SK-N-SH (cell line): ENCODE data around the gene IL17RA. TPM values are rescaled to one million over a fixed set of nuclear protein-coding genes. Genes with fewer than 3 reads are reported as not detected.

ENCODE experiments used
- CTCF ChIA-PET: fragments of 300-600, 350-600 bp; formaldehyde crosslinking; extraction: SDS; loops from one replicate; lab custom pipeline; 2021; lab: Yijun Ruan, JAX
- POLR2A ChIA-PET: fragments of 350-600 bp; sonication (Branson Sonifier 250); formaldehyde crosslinking; extraction: SDS; loops from one replicate; lab custom pipeline; 2020; ENCODE audit warnings: antibody characterized with exemption, inconsistent platforms; lab: Yijun Ruan, JAX
- DNase-seq: peaks from one replicate; pipeline ENCODE4 v3.0.0; 2012
- H2AFZ ChIP-seq: fragments of 200-600 bp; sonication (generic); 2 replicates; pipeline ENCODE4 v1.8.1; 2016; ENCODE audit warnings: antibody characterized with exemption, mild to moderate bottlenecking, low read depth
- H3F3A ChIP-seq: fragments of 200-600 bp; sonication (generic); replicated peaks from 2 replicates; pipeline ENCODE3; 2016; ENCODE audit warnings: antibody characterized with exemption, mild to moderate bottlenecking; ENCODE audit not compliant: insufficient read depth
- H3K27ac ChIP-seq, 2 experiments: fragments of 200-500 bp in 1 of 2; fragments of 200-600 bp in 1 of 2; sonication (Bioruptor generic) in 1 of 2; sonication (generic), shearing (Covaris generic) in 1 of 2; 2 replicates each; pipeline versions ENCODE4 v1.5.1 to v1.6.1; 2014 to 2016; ENCODE audit warnings: low read depth in 2 of 2, inconsistent platforms in 1 of 2, low read length in 1 of 2, mild to moderate bottlenecking in 1 of 2, mixed read lengths in 1 of 2
- H3K27me3 ChIP-seq: fragments of 200-600 bp; sonication (generic), shearing (Covaris generic); 2 replicates; pipeline ENCODE4 v1.6.1; 2016; ENCODE audit warnings: mixed run types; ENCODE audit not compliant: insufficient read depth
- H3K36me3 ChIP-seq, 2 experiments: fragments of 200-500 bp in 1 of 2; fragments of 200-600 bp in 1 of 2; sonication (Bioruptor generic) in 1 of 2; sonication (generic) in 1 of 2; replicated peaks in 1 of 2; 2 replicates each; pipeline versions ENCODE3 to v1.5.1; 2014 to 2016; ENCODE audit warnings: low read length in 1 of 2, mild to moderate bottlenecking in 1 of 2; ENCODE audit not compliant: insufficient read depth in 2 of 2, control insufficient read depth in 1 of 2
- H3K4me1 ChIP-seq, 2 experiments: fragments of 200-500 bp in 1 of 2; fragments of 200-600 bp in 1 of 2; sonication (Bioruptor generic) in 1 of 2; sonication (generic), shearing (Covaris generic) in 1 of 2; 2 replicates each; pipeline versions ENCODE4 v1.5.1 to v1.6.1; 2014 to 2016; ENCODE audit warnings: low read depth in 1 of 2, low read length in 1 of 2, mixed run types in 1 of 2; ENCODE audit not compliant: insufficient read depth in 2 of 2, control insufficient read depth in 1 of 2
- H3K4me2 ChIP-seq: fragments of 200-600 bp; sonication (generic), shearing (Covaris generic); 2 replicates; pipeline ENCODE4 v1.6.1; 2017; ENCODE audit warnings: mixed run types
- H3K4me3 ChIP-seq, 2 experiments: fragments of 200-500 bp in 1 of 2; fragments of 200-600 bp in 1 of 2; sonication (Bioruptor generic) in 1 of 2; sonication (generic), shearing (Covaris generic) in 1 of 2; 2 replicates each; pipeline versions ENCODE4 v1.5.1 to v1.8.1; 2014 to 2016; ENCODE audit warnings: low read depth in 2 of 2, inconsistent platforms in 1 of 2, low read length in 1 of 2, mild to moderate bottlenecking in 1 of 2, mixed read lengths in 1 of 2, moderate library complexity in 1 of 2
- H3K79me2 ChIP-seq: fragments of 200-600 bp; sonication (generic); 2 replicates; pipeline ENCODE4 v1.8.1; 2017; ENCODE audit warnings: mild to moderate bottlenecking; ENCODE audit not compliant: insufficient read depth
- H3K9ac ChIP-seq: fragments of 200-600 bp; sonication (generic); 2 replicates; pipeline ENCODE4 v1.6.1; 2017; ENCODE audit warnings: mixed run types
- H3K9me2 ChIP-seq: fragments of 200-600 bp; sonication (generic); 2 replicates; pipeline ENCODE4 v1.6.1; 2017; ENCODE audit warnings: mixed run types
- H3K9me3 ChIP-seq: fragments of 200-600 bp; sonication (generic); 2 replicates; pipeline ENCODE4 v1.6.1; 2017; ENCODE audit warnings: mixed run types, mild to moderate bottlenecking, moderate library complexity
- H4K20me1 ChIP-seq: fragments of 200-600 bp; sonication (generic); 2 replicates; pipeline ENCODE4 v1.6.1; 2017; ENCODE audit warnings: mild to moderate bottlenecking, mixed run types; ENCODE audit not compliant: insufficient read depth
- CHD2 ChIP-seq: fragments of 150-350 bp; IDR thresholded peaks from 2 replicates; pipeline ENCODE4 v1.6.1; 2018; ENCODE audit warnings: low read length; ENCODE audit not compliant: partially characterized antibody
- FOSL2 ChIP-seq: IDR thresholded peaks from 2 replicates; pipeline ENCODE4 v1.4.0; 2012; ENCODE audit warnings: low read depth, mild to moderate bottlenecking, moderate library complexity, borderline replicate concordance
- GABPA ChIP-seq: IDR thresholded peaks from 2 replicates; pipeline ENCODE4 v1.4.0; 2012; ENCODE audit warnings: low read depth, mild to moderate bottlenecking
- GATA2 ChIP-seq: sonication (generic); formaldehyde crosslinking; IDR thresholded peaks from 2 replicates; pipeline ENCODE4 v1.5.0; 2020; ENCODE audit warnings: mild to moderate bottlenecking, missing genetic modification reagents
- IRF3 ChIP-seq: fragments of 150-350 bp; IDR thresholded peaks from 2 replicates; pipeline ENCODE4 v1.6.1; 2016; ENCODE audit warnings: mild to moderate bottlenecking, low read depth, low read length
- MEF2A ChIP-seq: IDR thresholded peaks from 2 replicates; pipeline ENCODE4 v1.4.0; 2012; ENCODE audit warnings: low read depth, borderline replicate concordance
- MXI1 ChIP-seq: IDR thresholded peaks from 2 replicates; pipeline ENCODE4 v1.6.1; 2012; ENCODE audit warnings: mild to moderate bottlenecking, low read depth, low read length, improper control_type of control experiment
- NFIC ChIP-seq: IDR thresholded peaks from 2 replicates; pipeline ENCODE4 v1.4.0; 2012; ENCODE audit warnings: borderline replicate concordance
- RAD21 ChIP-seq: IDR thresholded peaks from 2 replicates; pipeline ENCODE4 v1.6.1; 2012; ENCODE audit warnings: mild to moderate bottlenecking, low read length
- RXRA ChIP-seq: IDR thresholded peaks from 2 replicates; pipeline ENCODE4 v1.4.0; 2012; ENCODE audit warnings: low read depth, mild to moderate bottlenecking, borderline replicate concordance
- SMC3 ChIP-seq: IDR thresholded peaks from 2 replicates; pipeline ENCODE4 v1.6.1; 2012; ENCODE audit warnings: low read depth, low read length, improper control_type of control experiment
- WGBS: methylation state at CpG from one replicate; pipeline ENCODE4 v1.1.6; 2017; ENCODE audit warnings: low lambda C conversion rate; 5-methylcytosine and 5-hydroxymethylcytosine counted together
- polyA plus RNA-seq, 3 experiments: library from polyadenylated mRNA; depleted of rRNA; stranded (reverse); fragments of >200 nt; gene quantifications; 2 replicates each; pipeline ENCODE4 v1.2.3, GENCODE V29; 2012
- TF ChIP-seq, protein P1 (sequence below): IDR thresholded peaks from 2 replicates; pipeline ENCODE4 v1.4.0; 2012; ENCODE audit warnings: low read depth, borderline replicate concordance
- TF ChIP-seq, protein P2 (sequence below): fragments of 200-600 bp; sonication (generic); IDR thresholded peaks from 2 replicates; pipeline ENCODE4 v1.6.1; 2017; ENCODE audit warnings: antibody characterized with exemption, mild to moderate bottlenecking, moderate library complexity

IL17RA gene
- polyA plus RNA-seq, 1 of the 3 experiments (the other 2 are of a cell fraction) = 4.5 TPM

DNA sequence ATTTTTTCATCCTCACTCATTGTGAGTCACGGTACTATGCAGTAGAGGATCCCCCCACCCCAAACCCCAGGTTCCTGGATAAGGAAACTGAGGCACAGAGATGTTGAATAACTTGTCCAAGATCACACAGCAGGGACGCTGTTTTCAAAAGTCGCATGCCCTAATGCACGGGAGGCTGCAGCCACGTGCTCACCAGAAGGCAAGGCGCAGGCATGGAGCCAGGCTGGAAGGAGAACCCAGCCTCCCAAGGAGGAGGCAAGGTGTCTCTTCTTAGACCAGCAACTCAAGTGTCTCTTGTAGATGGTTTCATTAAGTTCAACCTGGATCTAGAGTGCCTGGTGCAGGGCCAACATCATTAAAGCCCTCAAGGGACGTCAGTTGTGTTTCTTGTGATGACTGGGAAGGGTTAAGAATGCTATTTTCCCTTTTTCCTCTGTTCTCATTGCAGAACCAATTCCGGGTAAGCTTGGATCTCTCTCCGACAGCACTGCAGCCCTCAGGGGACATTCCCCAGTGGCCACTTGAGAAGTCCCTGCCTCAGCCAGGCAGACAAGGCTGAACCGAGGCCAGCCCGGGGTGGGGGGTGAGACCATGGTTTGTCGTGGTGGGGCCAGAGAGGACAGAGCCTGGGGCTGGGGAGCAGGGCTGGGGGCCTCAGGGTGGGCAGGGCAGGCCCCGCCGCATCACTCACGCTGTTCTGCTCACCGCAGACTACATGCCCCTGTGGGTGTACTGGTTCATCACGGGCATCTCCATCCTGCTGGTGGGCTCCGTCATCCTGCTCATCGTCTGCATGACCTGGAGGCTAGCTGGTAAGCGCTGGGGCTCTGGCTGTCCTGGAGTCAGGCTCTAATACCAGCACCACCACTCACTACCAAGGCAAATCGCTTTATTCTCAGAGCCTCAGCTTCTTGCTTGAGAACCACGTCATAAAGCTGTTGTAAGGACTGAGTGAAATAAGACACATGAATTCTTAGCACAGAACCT lies 20.6 kb downstream of the IL17RA start:
- Histone ChIP-seq H3K9me3 (no peaks in the 10 kb centered on the region), H4K20me1 (no peaks in the 10 kb centered on the region), H3F3A (no peaks in the 10 kb centered on the region), H3K4me3 (no peak overlapping the region), H3K4me2 (no peak overlapping the region), H3K9ac (no peak overlapping the region), H3K79me2 (no peaks in the 10 kb centered on the region), H3K4me1 (no peaks in the 10 kb centered on the region), H3K27me3 (no peaks in the 10 kb centered on the region), H3K27ac (no peak overlapping the region), H3K9me2 (no peaks in the 10 kb centered on the region), H3K36me3 (no peaks in the 10 kb centered on the region), H2AFZ (no peak overlapping the region)
- POLR2A ChIA-PET = no interaction called here
- CTCF ChIA-PET = interaction anchor here (2.5 kb wide), 1 partner anchor 10 kb away, joined by 11 read pairs; no protein-coding TSS in a partner anchor
- no peak for TF ChIP-seq RXRA
- no peak for TF ChIP-seq MXI1
- TF ChIP-seq, protein P1, sequence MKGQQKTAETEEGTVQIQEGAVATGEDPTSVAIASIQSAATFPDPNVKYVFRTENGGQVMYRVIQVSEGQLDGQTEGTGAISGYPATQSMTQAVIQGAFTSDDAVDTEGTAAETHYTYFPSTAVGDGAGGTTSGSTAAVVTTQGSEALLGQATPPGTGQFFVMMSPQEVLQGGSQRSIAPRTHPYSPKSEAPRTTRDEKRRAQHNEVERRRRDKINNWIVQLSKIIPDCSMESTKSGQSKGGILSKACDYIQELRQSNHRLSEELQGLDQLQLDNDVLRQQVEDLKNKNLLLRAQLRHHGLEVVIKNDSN = no peak
- TF ChIP-seq RAD21 = no peak
- no peak for TF ChIP-seq IRF3
- no peak for TF ChIP-seq GATA2
- TF ChIP-seq FOSL2 = no peak
- TF ChIP-seq CHD2 = no peak
- TF ChIP-seq MEF2A = no peak
- no peak for DNase-seq
- 34% methylated on average over 14 of the region's 22 CpGs for WGBS

GRCh38 chr22:17106161-17106784 lies 21.5 kb downstream of the IL17RA start:
- Histone ChIP-seq H3K9me2 (no peaks in the 10 kb centered on the region), H2AFZ (no peak overlapping the region), H4K20me1 (no peaks in the 10 kb centered on the region), H3K27ac (no peak overlapping the region), H3K4me2 (no peak overlapping the region), H3K79me2 (no peaks in the 10 kb centered on the region), H3F3A (no peaks in the 10 kb centered on the region), H3K9me3 (no peaks in the 10 kb centered on the region), H3K9ac (no peak overlapping the region), H3K36me3 (no peaks in the 10 kb centered on the region), H3K4me1 (no peaks in the 10 kb centered on the region), H3K27me3 (no peaks in the 10 kb centered on the region), H3K4me3 (no peak overlapping the region)
- DNase-seq = no peak
- CTCF ChIA-PET = interaction anchor here (0.8 to 2.5 kb wide), 3 partner anchors 11 to 65 kb away, joined by 3 to 14 read pairs (median 11); no protein-coding TSS in a partner anchor
- 56% methylated on average over 12 of the region's 12 CpGs for WGBS
- POLR2A ChIA-PET = no interaction called here
- TF ChIP-seq NFIC (no peak), GABPA (no peak), SMC3 (no peak)
- TF ChIP-seq, protein P2, sequence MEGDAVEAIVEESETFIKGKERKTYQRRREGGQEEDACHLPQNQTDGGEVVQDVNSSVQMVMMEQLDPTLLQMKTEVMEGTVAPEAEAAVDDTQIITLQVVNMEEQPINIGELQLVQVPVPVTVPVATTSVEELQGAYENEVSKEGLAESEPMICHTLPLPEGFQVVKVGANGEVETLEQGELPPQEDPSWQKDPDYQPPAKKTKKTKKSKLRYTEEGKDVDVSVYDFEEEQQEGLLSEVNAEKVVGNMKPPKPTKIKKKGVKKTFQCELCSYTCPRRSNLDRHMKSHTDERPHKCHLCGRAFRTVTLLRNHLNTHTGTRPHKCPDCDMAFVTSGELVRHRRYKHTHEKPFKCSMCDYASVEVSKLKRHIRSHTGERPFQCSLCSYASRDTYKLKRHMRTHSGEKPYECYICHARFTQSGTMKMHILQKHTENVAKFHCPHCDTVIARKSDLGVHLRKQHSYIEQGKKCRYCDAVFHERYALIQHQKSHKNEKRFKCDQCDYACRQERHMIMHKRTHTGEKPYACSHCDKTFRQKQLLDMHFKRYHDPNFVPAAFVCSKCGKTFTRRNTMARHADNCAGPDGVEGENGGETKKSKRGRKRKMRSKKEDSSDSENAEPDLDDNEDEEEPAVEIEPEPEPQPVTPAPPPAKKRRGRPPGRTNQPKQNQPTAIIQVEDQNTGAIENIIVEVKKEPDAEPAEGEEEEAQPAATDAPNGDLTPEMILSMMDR = no peak
